ENCODE measurements around the gene SEC22C. TPM values are rescaled to one million over a fixed set of nuclear protein-coding genes. Genes with fewer than 3 reads are reported as not detected.
"Not testable (repeated sequence)": the region's sequence is repeated elsewhere in the genome, so short reads cannot be mapped to it uniquely, and the experiment has no call there.

Gene SEC22C
- polyA plus RNA-seq, 1 donor, result 49.2 TPM

DNA sequence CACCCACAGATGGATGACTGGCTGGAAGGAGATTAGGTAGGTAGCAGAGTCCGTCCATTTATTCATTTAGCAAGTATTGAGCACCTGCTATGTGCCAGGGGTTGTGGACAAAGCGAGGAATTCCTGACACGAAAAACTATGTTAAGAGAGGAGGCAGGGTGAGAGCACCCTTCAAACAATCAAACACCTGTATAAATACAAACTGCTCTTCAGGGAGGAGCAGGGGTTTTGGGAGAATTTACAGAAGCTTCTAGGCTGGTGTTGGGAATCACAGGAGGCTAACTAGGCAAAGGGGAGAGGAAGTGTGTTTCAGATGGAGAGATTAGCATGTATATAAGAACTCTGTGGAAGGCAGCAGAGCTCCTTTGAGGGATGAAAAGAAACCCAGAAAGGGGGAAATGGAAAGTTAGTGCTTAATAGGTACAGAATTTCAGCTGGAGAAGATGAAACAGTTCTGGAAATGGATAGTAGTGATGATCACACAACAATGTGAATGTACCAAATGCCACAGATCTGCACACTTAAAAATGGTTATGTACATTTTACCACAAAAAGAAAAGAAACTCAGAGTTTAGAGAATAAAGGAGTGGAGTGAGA lies 805 bp upstream of the SEC22C start:
- H3K27me3 ChIP-seq (ENCODE audit: control insufficient read depth, insufficient read depth, low read length), result no peaks in the 10 kb centered on the region
- peaks cover 6% of the 10 kb centered on the region for H3K4me1 ChIP-seq (ENCODE audit: control insufficient read depth, insufficient read depth, low read length)
- DNase-seq, result no peak
- no peaks in the 10 kb centered on the region for H3K9me3 ChIP-seq (ENCODE audit: control insufficient read depth, low read depth, low read length)
- no CpG with 5 or more reads among the region's 3 CpGs for WGBS (ENCODE audit: insufficient coverage, low lambda C conversion rate)
- no peaks in the 10 kb centered on the region for H3K36me3 ChIP-seq (ENCODE audit: control insufficient read depth, insufficient read depth, low read length)
- peak overlapping the region; percentile 97 for H3K27ac ChIP-seq (ENCODE audit: low read length)
- peak overlapping the region; percentile 71 for H3K4me3 ChIP-seq (ENCODE audit: low read length)

DNA sequence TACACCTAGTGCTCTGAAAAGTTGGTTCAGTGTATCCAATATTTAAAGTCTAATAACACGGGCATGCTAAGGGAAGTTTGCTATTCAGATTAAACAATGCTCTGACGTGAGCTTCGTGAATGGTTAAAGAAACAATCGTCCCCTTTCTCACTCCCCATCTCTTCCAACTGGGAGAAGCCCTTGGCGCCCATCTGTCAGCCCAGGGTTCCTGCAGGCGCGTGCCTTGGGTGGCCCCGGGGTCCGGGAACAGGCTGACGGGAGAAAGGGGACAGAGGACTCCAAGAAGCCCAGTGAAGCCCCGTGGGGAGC lies 413 bp downstream of the SEC22C start:
- Histone ChIP-seq H3K9me3 (ENCODE audit: control insufficient read depth, low read depth, low read length) (no peaks in the 10 kb centered on the region), H3K27me3 (ENCODE audit: control insufficient read depth, insufficient read depth, low read length) (no peaks in the 10 kb centered on the region), H3K36me3 (ENCODE audit: control insufficient read depth, insufficient read depth, low read length) (no peaks in the 10 kb centered on the region), H3K4me1 (ENCODE audit: control insufficient read depth, insufficient read depth, low read length) (peaks cover 6% of the 10 kb centered on the region), H3K4me3 (ENCODE audit: low read length) (peak overlapping the region; percentile 71), H3K27ac (ENCODE audit: low read length) (peak overlapping the region; percentile 97)
- no CpG with 5 or more reads among the region's 11 CpGs for WGBS (ENCODE audit: insufficient coverage, low lambda C conversion rate)
- no peak for DNase-seq

DNA sequence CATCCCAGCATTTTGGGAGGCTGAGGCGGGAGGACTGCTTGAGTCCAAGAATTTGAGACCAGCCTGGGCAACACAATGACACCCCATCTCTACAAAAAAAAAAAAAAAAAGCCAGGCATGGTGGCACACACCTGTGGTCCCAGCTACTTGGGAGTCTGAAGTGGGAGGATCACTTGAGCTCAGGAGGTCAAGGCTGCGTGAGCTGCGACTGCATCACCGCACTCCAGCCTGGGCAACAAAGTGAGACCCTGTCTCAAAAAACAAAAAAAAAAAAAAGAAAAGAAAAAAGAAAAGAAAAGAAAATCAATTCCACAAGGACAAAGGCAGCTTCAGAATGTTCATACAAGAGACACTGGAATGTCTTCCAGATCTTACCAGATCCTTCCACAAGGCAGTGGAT lies 2.4 kb downstream of the SEC22C start:
- 100% methylated on average over 2 of the region's 4 CpGs for WGBS (ENCODE audit: insufficient coverage, low lambda C conversion rate)
- DNase-seq; H3K36me3 ChIP-seq (ENCODE audit: control insufficient read depth, insufficient read depth, low read length); H3K4me3 ChIP-seq (ENCODE audit: low read length); H3K27me3 ChIP-seq (ENCODE audit: control insufficient read depth, insufficient read depth, low read length); H3K4me1 ChIP-seq (ENCODE audit: control insufficient read depth, insufficient read depth, low read length); H3K27ac ChIP-seq (ENCODE audit: low read length); H3K9me3 ChIP-seq (ENCODE audit: control insufficient read depth, low read depth, low read length): not testable (repeated sequence)

DNA sequence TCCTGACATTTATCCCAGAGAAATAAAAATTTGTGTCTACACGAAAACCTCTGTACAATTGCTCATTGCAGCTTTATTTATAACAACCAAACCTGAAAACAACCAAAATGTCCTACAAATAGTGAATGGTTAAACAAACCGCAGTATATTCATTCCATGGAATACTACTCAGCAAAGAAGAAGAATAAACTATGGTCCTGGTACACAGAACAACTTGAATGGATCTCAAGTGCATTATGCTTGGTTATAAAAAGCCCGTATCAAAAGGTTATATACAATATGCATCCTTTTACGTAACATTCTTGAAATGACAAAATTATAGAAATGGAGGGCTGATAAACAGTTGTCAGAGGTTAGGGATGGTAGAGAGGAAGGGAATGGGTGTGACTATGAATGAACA lies 3.7 kb downstream of the SEC22C start:
- H3K36me3 ChIP-seq (ENCODE audit: control insufficient read depth, insufficient read depth, low read length), result peaks cover 7% of the 10 kb centered on the region
- peaks cover 3% of the 10 kb centered on the region for H3K9me3 ChIP-seq (ENCODE audit: control insufficient read depth, low read depth, low read length)
- H3K4me1 ChIP-seq (ENCODE audit: control insufficient read depth, insufficient read depth, low read length), result peaks cover 6% of the 10 kb centered on the region
- H3K27me3 ChIP-seq (ENCODE audit: control insufficient read depth, insufficient read depth, low read length), result no peaks in the 10 kb centered on the region
- no peak for DNase-seq
- WGBS (ENCODE audit: insufficient coverage, low lambda C conversion rate), result 90% methylated on average over 2 of the region's 4 CpGs
- H3K27ac ChIP-seq (ENCODE audit: low read length), result no peak overlapping the region
- no peak overlapping the region for H3K4me3 ChIP-seq (ENCODE audit: low read length)

DNA sequence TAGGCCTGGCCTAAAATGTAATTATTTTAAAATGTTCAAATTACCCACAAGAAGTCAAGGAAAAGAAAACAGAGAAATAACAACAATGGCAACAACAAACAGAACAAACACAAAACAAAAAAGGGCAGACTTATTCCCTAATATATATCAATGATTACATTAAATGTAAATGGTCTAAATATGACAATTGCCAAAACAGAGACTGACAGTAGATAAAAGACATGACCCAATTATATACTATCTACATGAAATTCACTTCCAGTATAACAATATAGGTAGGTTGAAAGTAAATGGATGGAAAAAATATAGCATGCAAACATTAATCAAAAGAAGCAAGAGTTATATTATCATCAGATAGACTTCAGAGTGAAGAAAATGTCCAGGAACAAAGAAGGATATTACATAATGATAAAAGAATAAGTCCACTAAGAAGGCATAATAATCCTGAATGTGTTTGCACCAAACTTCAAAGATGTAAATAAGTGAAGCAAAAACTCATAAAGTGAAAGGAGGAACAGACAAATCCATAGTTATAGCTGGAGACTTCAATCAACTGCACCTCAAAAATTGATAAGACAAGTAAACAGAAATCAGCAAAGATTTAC lies 6.5 kb downstream of the SEC22C start:
- no peaks in the 10 kb centered on the region for H3K4me1 ChIP-seq (ENCODE audit: control insufficient read depth, insufficient read depth, low read length)
- peaks cover 11% of the 10 kb centered on the region for H3K36me3 ChIP-seq (ENCODE audit: control insufficient read depth, insufficient read depth, low read length)
- H3K4me3 ChIP-seq (ENCODE audit: low read length), result no peak overlapping the region
- no peak overlapping the region for H3K27ac ChIP-seq (ENCODE audit: low read length)
- no peak for DNase-seq
- H3K9me3 ChIP-seq (ENCODE audit: control insufficient read depth, low read depth, low read length), result peaks cover 3% of the 10 kb centered on the region
- H3K27me3 ChIP-seq (ENCODE audit: control insufficient read depth, insufficient read depth, low read length), result no peaks in the 10 kb centered on the region

DNA sequence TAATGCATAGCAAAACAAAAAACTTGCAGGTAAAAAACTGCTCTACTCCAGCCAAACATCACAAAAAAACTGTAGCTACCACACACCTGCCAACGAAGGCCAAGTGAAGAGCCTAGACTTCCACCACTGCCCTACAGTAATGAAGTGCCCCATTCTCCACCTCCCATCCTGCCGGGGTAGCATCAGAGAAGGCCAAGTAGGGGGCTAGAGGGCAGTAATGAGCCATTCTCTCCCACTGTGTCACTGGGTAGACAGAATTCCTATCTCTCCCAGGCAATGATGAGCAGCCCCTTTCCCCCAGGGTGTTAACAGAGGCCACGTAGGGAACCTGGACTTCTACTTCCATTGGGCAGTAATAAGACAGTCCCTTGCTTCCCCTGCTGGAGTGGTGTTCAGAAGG lies 9.5 kb downstream of the SEC22C start:
- DNase-seq, result peak; percentile 22 to 36
- no peak overlapping the region for H3K4me3 ChIP-seq (ENCODE audit: low read length)
- no peak overlapping the region for H3K27ac ChIP-seq (ENCODE audit: low read length)
- H3K9me3 ChIP-seq (ENCODE audit: control insufficient read depth, low read depth, low read length), result peaks cover 3% of the 10 kb centered on the region
- peaks cover 21% of the 10 kb centered on the region for H3K36me3 ChIP-seq (ENCODE audit: control insufficient read depth, insufficient read depth, low read length)
- H3K4me1 ChIP-seq (ENCODE audit: control insufficient read depth, insufficient read depth, low read length), result no peaks in the 10 kb centered on the region
- WGBS (ENCODE audit: insufficient coverage, low lambda C conversion rate), result no CpG with 5 or more reads among the region's 3 CpGs
- no peaks in the 10 kb centered on the region for H3K27me3 ChIP-seq (ENCODE audit: control insufficient read depth, insufficient read depth, low read length)

DNA sequence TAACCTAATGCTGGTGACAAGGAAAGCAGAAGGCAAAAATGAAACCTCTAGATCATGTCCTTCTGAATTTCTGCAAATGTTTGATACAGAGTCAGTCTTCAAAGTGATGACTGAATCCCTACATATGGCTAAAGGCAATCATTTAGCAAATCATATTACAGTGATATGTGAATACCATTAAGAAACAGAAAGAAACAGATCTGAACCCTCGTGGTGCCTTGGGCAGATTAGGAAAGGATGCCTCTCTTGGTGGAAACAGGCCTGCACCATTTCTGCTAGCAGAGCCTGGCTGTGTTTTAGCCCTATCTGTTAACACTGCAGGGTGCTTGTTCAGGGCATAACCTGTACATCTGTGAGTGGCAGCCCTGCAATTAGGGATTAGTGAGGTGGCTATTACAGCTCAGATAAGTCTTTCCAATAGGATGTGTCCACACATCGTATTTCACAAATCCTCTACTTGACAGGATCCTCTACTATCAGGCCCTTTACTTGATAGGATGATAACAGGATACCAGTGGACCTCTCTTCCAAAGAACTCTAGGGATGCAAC lies 12.1 kb downstream of the SEC22C start:
- Histone ChIP-seq H3K27me3 (ENCODE audit: control insufficient read depth, insufficient read depth, low read length) (no peaks in the 10 kb centered on the region), H3K36me3 (ENCODE audit: control insufficient read depth, insufficient read depth, low read length) (peaks cover 36% of the 10 kb centered on the region), H3K4me1 (ENCODE audit: control insufficient read depth, insufficient read depth, low read length) (no peaks in the 10 kb centered on the region), H3K9me3 (ENCODE audit: control insufficient read depth, low read depth, low read length) (peaks cover 3% of the 10 kb centered on the region), H3K27ac (ENCODE audit: low read length) (no peak overlapping the region), H3K4me3 (ENCODE audit: low read length) (no peak overlapping the region)
- DNase-seq, result no peak
- WGBS (ENCODE audit: insufficient coverage, low lambda C conversion rate), result no CpG with 5 or more reads among the region's 2 CpGs

DNA sequence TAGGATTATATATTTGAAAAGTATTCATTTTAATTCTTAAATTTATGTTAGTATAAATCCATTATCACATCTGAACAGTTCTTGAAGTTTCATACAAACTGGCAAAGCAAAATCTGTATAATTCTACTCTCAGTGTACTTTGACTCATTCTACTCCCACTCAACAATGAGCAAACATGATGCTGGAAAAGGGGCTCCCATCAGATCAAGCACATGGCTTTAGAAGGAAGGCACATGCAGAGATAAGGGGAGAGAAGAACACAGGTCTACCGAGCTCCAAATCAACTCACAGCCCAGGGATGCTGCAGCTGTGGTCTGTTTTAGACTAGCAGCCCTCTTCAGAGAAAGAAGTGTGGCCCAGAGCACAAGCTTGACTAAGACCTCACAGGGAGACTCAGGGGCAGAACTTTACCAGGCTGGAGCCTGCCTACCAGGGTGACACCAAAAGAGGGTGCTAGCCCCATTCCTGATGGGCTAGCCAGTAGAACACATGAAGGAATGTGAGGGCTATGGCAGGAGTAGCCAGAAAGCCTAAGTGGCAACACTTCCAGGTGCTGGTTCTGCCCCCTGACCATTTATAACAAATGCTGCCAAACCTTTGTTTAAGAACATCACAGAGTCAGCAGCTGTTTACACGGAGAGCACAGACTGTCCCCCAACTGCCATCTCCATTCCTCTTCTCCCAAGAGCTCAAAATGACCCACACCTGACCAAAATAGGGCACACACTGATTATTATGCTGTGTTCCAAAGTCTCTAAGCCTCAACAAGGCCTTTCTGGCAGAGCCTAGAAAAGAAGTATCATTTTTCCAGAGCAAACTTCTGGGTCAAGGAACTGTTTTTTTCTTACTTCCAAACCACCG lies 19.5 kb downstream of the SEC22C start:
- Histone ChIP-seq H3K36me3 (ENCODE audit: control insufficient read depth, insufficient read depth, low read length) (peaks cover 78% of the 10 kb centered on the region), H3K27ac (ENCODE audit: low read length) (no peak overlapping the region), H3K4me1 (ENCODE audit: control insufficient read depth, insufficient read depth, low read length) (no peaks in the 10 kb centered on the region), H3K4me3 (ENCODE audit: low read length) (no peak overlapping the region), H3K27me3 (ENCODE audit: control insufficient read depth, insufficient read depth, low read length) (no peaks in the 10 kb centered on the region), H3K9me3 (ENCODE audit: control insufficient read depth, low read depth, low read length) (no peaks in the 10 kb centered on the region)
- DNase-seq, result no peak
- WGBS (ENCODE audit: insufficient coverage, low lambda C conversion rate), result no CpG with 5 or more reads among the region's 3 CpGs

DNA sequence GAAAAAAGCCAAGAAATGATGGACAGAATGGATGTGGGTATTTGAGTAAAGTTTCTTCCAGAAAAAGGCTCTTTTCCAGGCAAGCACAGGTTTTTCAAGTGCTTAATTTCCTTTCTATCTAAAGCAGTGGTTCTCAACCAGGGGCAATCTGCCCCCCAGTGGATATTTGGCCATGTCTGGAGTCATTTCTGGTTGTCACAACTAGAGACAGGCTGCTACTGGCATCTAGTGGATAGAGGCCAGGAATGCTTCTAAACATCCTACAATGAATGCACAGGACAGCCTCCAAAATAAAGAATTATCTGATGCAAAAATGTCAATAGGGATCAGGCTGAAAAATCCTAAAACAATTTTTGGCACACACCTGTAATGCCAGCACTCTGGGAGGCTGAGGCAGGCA lies 23.9 kb downstream of the SEC22C start:
- H3K9me3 ChIP-seq (ENCODE audit: control insufficient read depth, low read depth, low read length), result no peaks in the 10 kb centered on the region
- DNase-seq, result no peak

DNA sequence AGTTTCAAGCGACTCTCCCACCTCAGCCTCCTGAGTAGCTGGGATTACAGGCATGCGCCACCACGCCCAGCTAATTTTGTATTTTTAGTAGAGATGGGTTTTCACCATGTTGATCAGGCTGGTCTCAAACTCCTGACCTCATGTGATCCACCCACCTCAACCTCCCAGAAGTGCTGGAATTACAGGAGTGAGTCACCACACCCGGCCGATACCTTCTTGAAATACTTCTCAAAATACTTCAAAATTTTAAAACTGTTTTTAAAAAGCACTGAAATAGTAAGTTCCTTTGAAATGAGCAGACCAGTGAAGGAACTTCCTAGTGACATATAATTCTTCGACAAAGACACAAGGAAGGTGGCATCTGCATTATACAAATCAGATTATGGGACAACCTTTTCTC lies 24.9 kb downstream of the SEC22C start:
- WGBS (ENCODE audit: insufficient coverage, low lambda C conversion rate), result no CpG with 5 or more reads among the region's 6 CpGs
- H3K36me3 ChIP-seq (ENCODE audit: control insufficient read depth, insufficient read depth, low read length), result peaks cover 81% of the 10 kb centered on the region
- not testable (repeated sequence) for H3K9me3 ChIP-seq (ENCODE audit: control insufficient read depth, low read depth, low read length); DNase-seq; H3K27ac ChIP-seq (ENCODE audit: low read length); H3K4me3 ChIP-seq (ENCODE audit: low read length); H3K4me1 ChIP-seq (ENCODE audit: control insufficient read depth, insufficient read depth, low read length); H3K27me3 ChIP-seq (ENCODE audit: control insufficient read depth, insufficient read depth, low read length)

More for the DNA sequence above, 23.9 kb downstream of the SEC22C start:
- H3K4me3 ChIP-seq (ENCODE audit: low read length), result no peak overlapping the region
- H3K4me1 ChIP-seq (ENCODE audit: control insufficient read depth, insufficient read depth, low read length), result no peaks in the 10 kb centered on the region
- H3K27ac ChIP-seq (ENCODE audit: low read length), result no peak overlapping the region
- peaks cover 84% of the 10 kb centered on the region for H3K36me3 ChIP-seq (ENCODE audit: control insufficient read depth, insufficient read depth, low read length)
- no peaks in the 10 kb centered on the region for H3K27me3 ChIP-seq (ENCODE audit: control insufficient read depth, insufficient read depth, low read length)

Data from large intestine (tissue), 3 donors.